Mesothelial cell of epicardium (in vitro differentiated cells): Measurements from ENCODE around the gene ZNF609. TPM values are rescaled to one million over a fixed set of nuclear protein-coding genes. Genes with fewer than 3 reads are reported as not detected.

Experiments used
- DNase-seq, 2 experiments: peaks; one replicate each; pipeline ENCODE4 v3.0.0; 2021; ENCODE audit warnings: low spot score in 2 of 2; ENCODE audit not compliant: unreplicated experiment in 2 of 2
- H3K27ac Mint-ChIP-seq: 2 replicates; pipeline ENCODE4 v1.8.0; 2021; ENCODE audit warnings: mixed read lengths
- H3K27me3 Mint-ChIP-seq: 2 replicates; pipeline ENCODE4 v1.8.0; 2021; ENCODE audit warnings: low read depth, mixed read lengths
- H3K36me3 Mint-ChIP-seq: 2 replicates; pipeline ENCODE4 v1.8.0; 2021; ENCODE audit warnings: mixed read lengths
- H3K4me1 Mint-ChIP-seq: 2 replicates; pipeline ENCODE4 v1.8.0; 2021; ENCODE audit warnings: mixed read lengths
- H3K4me3 Mint-ChIP-seq: 2 replicates; pipeline ENCODE4 v1.8.0; 2021; ENCODE audit warnings: mild to moderate bottlenecking, moderate library complexity, mixed read lengths
- H3K9me3 Mint-ChIP-seq: 2 replicates; pipeline ENCODE4 v1.8.0; 2021; ENCODE audit warnings: mixed read lengths
- total RNA-seq: library from RNA; stranded (reverse); gene quantifications from 3 replicates; pipeline ENCODE4 v1.2.1, GENCODE V29; 2021
- TF ChIP-seq, protein P1 (sequence below): fragments of 200-600 bp; sonication (generic); IDR thresholded peaks from one replicate; pipeline ENCODE4 v1.5.0; 2021; ENCODE audit warnings: antibody characterized with exemption; ENCODE audit not compliant: unreplicated experiment

The ZNF609 gene
- total RNA-seq, 1 donor from 2014 or later, result 76.0 TPM

DNA sequence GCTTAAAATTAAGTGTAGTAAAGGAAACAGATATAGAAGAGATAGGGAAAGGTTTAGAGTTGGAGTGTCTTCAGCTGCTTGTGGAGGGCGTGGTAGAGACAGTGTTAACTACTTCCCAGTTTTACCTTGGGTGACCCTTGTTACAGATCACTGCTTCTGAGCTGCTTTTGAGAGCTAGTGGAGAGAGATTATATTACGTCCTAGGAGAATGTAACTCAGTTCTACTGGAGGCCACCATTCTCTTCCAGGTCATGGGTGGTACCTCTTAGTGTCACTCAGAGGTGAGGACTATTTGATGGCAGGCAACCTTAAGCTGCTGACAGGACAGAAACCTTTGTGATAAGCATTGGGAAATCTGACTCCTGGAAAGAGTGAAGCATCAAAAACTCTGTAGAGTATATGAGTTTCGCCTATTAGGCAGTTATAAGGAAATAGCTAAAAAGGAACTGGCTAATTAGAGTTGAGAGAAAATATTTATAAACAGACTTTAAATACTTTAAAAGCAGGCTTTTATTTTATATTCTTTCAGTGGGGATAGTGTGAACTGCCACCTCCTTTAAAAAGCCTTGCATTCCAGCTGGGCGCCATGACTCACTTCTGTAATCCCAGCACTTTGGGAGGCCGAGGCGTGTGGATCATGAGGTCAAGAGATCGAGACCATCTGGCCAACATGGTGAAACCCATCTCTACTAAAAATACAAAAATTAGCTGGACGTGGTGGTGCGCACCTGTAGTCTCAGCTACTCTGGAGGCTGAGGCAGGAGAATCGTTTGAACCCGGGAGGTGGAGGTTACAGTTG is 106.5 kb downstream of the ZNF609 start:
- no peak overlapping the region for H3K27ac Mint-ChIP-seq
- TF ChIP-seq, protein P1, sequence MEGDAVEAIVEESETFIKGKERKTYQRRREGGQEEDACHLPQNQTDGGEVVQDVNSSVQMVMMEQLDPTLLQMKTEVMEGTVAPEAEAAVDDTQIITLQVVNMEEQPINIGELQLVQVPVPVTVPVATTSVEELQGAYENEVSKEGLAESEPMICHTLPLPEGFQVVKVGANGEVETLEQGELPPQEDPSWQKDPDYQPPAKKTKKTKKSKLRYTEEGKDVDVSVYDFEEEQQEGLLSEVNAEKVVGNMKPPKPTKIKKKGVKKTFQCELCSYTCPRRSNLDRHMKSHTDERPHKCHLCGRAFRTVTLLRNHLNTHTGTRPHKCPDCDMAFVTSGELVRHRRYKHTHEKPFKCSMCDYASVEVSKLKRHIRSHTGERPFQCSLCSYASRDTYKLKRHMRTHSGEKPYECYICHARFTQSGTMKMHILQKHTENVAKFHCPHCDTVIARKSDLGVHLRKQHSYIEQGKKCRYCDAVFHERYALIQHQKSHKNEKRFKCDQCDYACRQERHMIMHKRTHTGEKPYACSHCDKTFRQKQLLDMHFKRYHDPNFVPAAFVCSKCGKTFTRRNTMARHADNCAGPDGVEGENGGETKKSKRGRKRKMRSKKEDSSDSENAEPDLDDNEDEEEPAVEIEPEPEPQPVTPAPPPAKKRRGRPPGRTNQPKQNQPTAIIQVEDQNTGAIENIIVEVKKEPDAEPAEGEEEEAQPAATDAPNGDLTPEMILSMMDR, result no peak
- H3K27me3 Mint-ChIP-seq, result no peaks in the 10 kb centered on the region
- no peak for DNase-seq
- H3K36me3 Mint-ChIP-seq, result peaks cover 8% of the 10 kb centered on the region
- peaks cover 28% of the 10 kb centered on the region for H3K4me1 Mint-ChIP-seq
- H3K4me3 Mint-ChIP-seq, result no peak overlapping the region
- no peaks in the 10 kb centered on the region for H3K9me3 Mint-ChIP-seq

DNA sequence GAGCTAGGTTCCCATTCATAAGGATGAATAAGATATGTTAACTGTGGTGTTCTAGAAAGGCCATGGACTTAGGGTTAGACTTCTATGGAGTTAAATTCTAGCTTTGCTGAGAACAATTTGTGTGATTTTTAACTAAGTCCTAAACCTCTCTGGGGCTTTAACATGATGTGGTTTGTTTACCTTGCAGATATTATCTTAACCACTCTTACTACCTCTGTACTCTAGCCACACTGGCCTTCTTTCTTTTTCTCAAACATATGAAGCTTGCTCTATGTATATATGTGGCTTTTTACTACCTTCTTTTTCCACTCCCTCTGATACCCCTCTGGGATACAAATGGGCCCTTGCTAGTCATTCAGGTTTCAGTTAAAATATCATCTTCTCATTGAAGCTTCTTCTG is 108.4 kb downstream of the ZNF609 start:
- peaks cover 23% of the 10 kb centered on the region for H3K4me1 Mint-ChIP-seq
- TF ChIP-seq, protein P1, result no peak
- H3K27me3 Mint-ChIP-seq, result no peaks in the 10 kb centered on the region
- no peak for DNase-seq
- H3K36me3 Mint-ChIP-seq, result peaks cover 13% of the 10 kb centered on the region
- no peak overlapping the region for H3K27ac Mint-ChIP-seq
- H3K9me3 Mint-ChIP-seq, result no peaks in the 10 kb centered on the region
- no peak overlapping the region for H3K4me3 Mint-ChIP-seq

DNA sequence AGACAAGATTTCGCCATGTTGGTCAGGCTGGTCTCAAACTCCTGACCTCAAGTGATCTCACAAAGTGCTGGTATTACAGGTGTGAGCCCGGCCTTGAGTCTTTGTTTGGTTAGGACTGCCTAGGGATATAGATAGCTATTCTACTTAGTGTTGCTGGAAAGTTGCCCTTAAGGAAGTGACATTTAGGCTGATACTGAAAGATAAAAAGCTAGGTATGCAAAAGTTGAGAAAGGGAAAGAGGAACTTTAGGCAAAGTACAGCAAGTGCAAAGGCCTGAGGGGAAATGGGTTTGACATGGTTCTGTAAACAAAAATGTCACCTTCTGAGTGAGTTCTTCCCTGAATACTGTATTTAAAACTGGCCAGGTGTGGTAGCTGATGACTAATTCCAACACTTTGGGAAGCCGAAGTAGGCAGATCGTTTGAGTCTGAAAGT is 111.5 kb downstream of the ZNF609 start:
- no peaks in the 10 kb centered on the region for H3K9me3 Mint-ChIP-seq

DNA sequence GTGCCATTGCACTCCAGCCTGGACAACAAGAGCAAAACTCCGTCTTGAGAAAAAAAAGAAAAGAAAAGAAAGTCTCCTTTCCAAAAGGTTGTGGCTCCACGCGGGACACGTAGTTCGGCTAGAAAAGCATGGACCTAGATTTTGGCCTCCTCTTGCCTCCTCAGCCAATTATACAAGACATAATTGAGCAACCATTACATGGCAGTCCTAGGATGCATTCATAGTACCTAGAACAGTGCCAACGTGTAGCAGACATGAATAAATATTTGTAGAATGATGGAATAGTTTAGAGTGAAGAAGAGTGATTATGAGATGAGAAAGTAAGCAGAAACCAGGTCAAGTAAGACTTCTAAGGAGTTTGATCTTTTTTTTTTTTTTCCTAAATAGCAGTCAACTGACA is 112.5 kb downstream of the ZNF609 start:
- Mint-ChIP-seq H3K4me3 (no peak overlapping the region), H3K27ac (no peak overlapping the region), H3K36me3 (peaks cover 8% of the 10 kb centered on the region), H3K9me3 (no peaks in the 10 kb centered on the region), H3K4me1 (peaks cover 33% of the 10 kb centered on the region), H3K27me3 (no peaks in the 10 kb centered on the region)
- DNase-seq, result no peak
- TF ChIP-seq, protein P1, result no peak

More for the DNA sequence above, 111.5 kb downstream of the ZNF609 start:
- Mint-ChIP-seq H3K4me3 (no peak overlapping the region), H3K36me3 (peaks cover 8% of the 10 kb centered on the region), H3K4me1 (peaks cover 33% of the 10 kb centered on the region), H3K27ac (no peak overlapping the region), H3K27me3 (no peaks in the 10 kb centered on the region)
- TF ChIP-seq, protein P1, result no peak
- no peak for DNase-seq

DNA sequence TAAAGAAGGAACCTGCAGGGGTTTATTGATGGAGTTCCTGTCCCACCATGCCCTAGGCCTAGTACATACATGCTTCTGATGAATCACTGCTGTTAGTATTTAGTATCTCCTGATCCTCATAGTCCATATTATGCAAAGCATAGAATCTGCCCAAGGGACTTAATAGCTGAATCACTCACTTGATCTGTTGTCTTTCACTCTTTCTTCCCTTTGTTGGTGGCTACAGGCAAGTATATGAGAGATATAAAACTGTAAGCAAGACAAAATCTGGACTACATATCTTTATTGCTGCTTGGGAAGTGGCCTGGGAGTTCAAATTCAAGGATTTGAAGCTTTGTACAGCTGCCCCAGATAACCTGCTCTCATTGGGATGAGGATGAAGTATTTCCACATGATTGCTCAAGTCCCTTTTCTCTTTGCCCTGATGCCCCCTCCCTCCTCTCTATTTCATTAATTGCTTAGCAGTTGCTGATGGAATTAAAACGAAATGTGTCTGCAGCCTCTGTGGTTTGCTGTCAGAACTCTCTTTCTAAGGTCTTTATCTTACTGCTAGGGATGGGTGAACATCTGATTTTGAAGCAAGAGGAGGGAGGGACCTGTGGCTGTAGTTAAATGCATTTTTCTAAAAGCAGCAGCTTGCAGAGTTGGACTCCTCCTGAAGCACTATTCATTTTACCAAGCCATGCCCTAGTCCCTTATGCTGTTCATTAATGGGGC is 114.1 kb downstream of the ZNF609 start:
- peaks cover 11% of the 10 kb centered on the region for H3K36me3 Mint-ChIP-seq
- H3K4me1 Mint-ChIP-seq, result peaks cover 20% of the 10 kb centered on the region
- TF ChIP-seq, protein P1, result no peak
- H3K27me3 Mint-ChIP-seq, result no peaks in the 10 kb centered on the region
- H3K9me3 Mint-ChIP-seq, result no peaks in the 10 kb centered on the region
- peak overlapping the region; percentile 76 for H3K27ac Mint-ChIP-seq
- DNase-seq, result no peak
- no peak overlapping the region for H3K4me3 Mint-ChIP-seq
